SU-DHL-6 (cell line): ENCODE results near the gene DPYSL4.

Experiments used
- H2AFZ ChIP-seq: fragments of 200-600 bp; sonication (generic); 2 replicates; pipeline ENCODE4 v1.6.1; 2014; ENCODE audit warnings: low read depth, mild to moderate bottlenecking, moderate library complexity, mixed read lengths, antibody characterized with exemption, low read length; ENCODE audit not compliant: severe bottlenecking
- H3F3A ChIP-seq: fragments of 200-600 bp; shearing (Covaris generic); 2 replicates; pipeline ENCODE4 v1.6.0; 2016; ENCODE audit warnings: antibody characterized with exemption, mild to moderate bottlenecking; ENCODE audit not compliant: insufficient read depth
- H3K27ac ChIP-seq: fragments of 200-600 bp; sonication (generic); 2 replicates; pipeline ENCODE4 v1.5.1; 2016; ENCODE audit warnings: low read depth, mild to moderate bottlenecking, low read length, moderate library complexity, mixed read lengths
- H3K27me3 ChIP-seq: fragments of 200-600 bp; sonication (generic), shearing (Covaris generic); 2 replicates; pipeline ENCODE4 v1.6.0; 2014; ENCODE audit warnings: mild to moderate bottlenecking, low read length
- H3K36me3 ChIP-seq: fragments of 200-600 bp; sonication (generic); 2 replicates; pipeline ENCODE4 v1.6.1; 2014; ENCODE audit warnings: mild to moderate bottlenecking, low read length, mixed read lengths
- H3K4me2 ChIP-seq: fragments of 300-600, 200-600 bp; shearing (Covaris generic), sonication (generic); 2 replicates; pipeline ENCODE4 v1.6.0; 2014; ENCODE audit warnings: low read length, low read depth, mild to moderate bottlenecking; ENCODE audit not compliant: poor library complexity, severe bottlenecking
- H3K4me3 ChIP-seq: fragments of 200-600 bp; sonication (generic); 2 replicates; pipeline ENCODE4 v1.5.1; 2014; ENCODE audit warnings: antibody characterized with exemption, low read length, mild to moderate bottlenecking, mixed read lengths; ENCODE audit not compliant: insufficient read depth, poor library complexity, severe bottlenecking
- H3K79me2 ChIP-seq: fragments of 200-600 bp; sonication (generic); 2 replicates; pipeline ENCODE4 v1.6.1; 2014; ENCODE audit warnings: mild to moderate bottlenecking, low read length, moderate library complexity; ENCODE audit not compliant: insufficient read depth
- H3K9ac ChIP-seq: fragments of 200-600 bp; sonication (generic); 2 replicates; pipeline ENCODE4 v1.7.0; 2014; ENCODE audit warnings: mild to moderate bottlenecking, low read length
- H3K9me2 ChIP-seq: fragments of 200-600 bp; sonication (generic); replicated peaks from 2 replicates; pipeline ENCODE4 v1.6.1; 2014; ENCODE audit warnings: low read length; ENCODE audit not compliant: insufficient read depth
- H3K9me3 ChIP-seq: fragments of 200-600 bp; sonication (generic); 2 replicates; pipeline ENCODE4 v1.6.1; 2014; ENCODE audit warnings: low read length, mixed read lengths; ENCODE audit not compliant: insufficient read depth
- H4K20me1 ChIP-seq: fragments of 200-600 bp; sonication (generic); 2 replicates; pipeline ENCODE4 v1.6.1; 2014; ENCODE audit warnings: low read depth, mild to moderate bottlenecking, antibody characterized with exemption, low read length, moderate library complexity, mixed read lengths
- CTCF ChIP-seq: fragments of 200-600 bp; sonication (generic); IDR thresholded peaks from one replicate; pipeline ENCODE4 v1.5.1; 2017; ENCODE audit warnings: antibody characterized with exemption, mild to moderate bottlenecking, low read length, moderate library complexity; ENCODE audit not compliant: insufficient read depth, poor library complexity, severe bottlenecking
- EZH2phosphoT487 ChIP-seq: fragments of 200-600 bp; sonication (generic), shearing (Covaris generic); conservative IDR thresholded peaks from 2 replicates; pipeline ENCODE4 v1.6.1; 2018; ENCODE audit warnings: mild to moderate bottlenecking, antibody characterized with exemption, low read length, moderate library complexity, mixed read lengths

The DPYSL4 gene

DNA sequence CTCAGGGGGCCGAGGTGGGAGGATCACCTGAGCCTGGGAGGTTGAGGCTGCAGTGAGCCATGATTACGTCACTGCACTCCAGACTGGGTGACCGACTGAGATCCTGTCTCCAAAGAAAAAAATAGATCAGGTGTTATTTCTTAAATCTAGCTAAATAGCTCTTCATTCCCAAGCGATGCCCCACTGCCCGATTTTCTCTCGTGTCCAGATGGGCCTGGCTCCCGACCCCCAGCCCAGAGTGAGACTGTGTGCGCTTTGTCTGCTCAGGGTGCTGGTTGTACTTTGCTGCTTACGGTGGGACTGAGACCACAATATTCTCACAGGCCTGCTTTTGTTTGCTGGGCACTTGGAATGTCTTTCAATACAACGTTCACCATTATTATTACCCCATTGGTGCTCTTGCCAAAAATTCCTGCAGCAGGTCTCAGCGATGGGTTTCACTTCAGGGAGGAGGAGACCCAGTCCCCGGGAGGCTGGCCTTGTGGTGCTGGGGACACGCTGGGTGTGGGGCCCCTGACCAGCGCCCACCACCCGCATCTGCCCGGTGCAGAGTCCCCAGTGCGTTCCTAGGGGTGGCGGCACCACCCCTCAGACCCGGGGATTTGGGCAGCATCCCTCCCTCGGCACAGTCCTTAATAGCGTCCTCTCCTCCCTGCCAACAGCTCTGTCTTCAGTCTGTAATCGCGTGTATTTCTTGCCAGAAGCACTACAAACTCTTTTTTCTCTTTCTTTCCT is 20.4 kb upstream of the DPYSL4 start:
- no peak overlapping the region for H3K4me2 ChIP-seq
- no peak overlapping the region for H3K9ac ChIP-seq
- no peaks in the 10 kb centered on the region for H4K20me1 ChIP-seq
- H3F3A ChIP-seq: no peaks in the 10 kb centered on the region
- no peaks in the 10 kb centered on the region for H3K9me3 ChIP-seq
- no peak for TF ChIP-seq CTCF
- TF ChIP-seq EZH2phosphoT487: no peak
- H2AFZ ChIP-seq: no peak overlapping the region
- no peaks in the 10 kb centered on the region for H3K79me2 ChIP-seq
- H3K4me3 ChIP-seq: no peak overlapping the region
- no peaks in the 10 kb centered on the region for H3K9me2 ChIP-seq
- H3K27me3 ChIP-seq: no peaks in the 10 kb centered on the region
- no peaks in the 10 kb centered on the region for H3K36me3 ChIP-seq
- no peak overlapping the region for H3K27ac ChIP-seq

GRCh38 chr10:132167041-132167674 is 19.6 kb upstream of the DPYSL4 start:
- Histone ChIP-seq H3K9me2 (no peaks in the 10 kb centered on the region), H3K4me2 (no peak overlapping the region), H3K9me3 (no peaks in the 10 kb centered on the region), H4K20me1 (no peaks in the 10 kb centered on the region), H3K36me3 (no peaks in the 10 kb centered on the region), H3K27ac (no peak overlapping the region), H2AFZ (no peak overlapping the region), H3K9ac (no peak overlapping the region), H3K79me2 (no peaks in the 10 kb centered on the region), H3K4me3 (no peak overlapping the region), H3K27me3 (no peaks in the 10 kb centered on the region), H3F3A (no peaks in the 10 kb centered on the region)
- TF ChIP-seq EZH2phosphoT487: no peak
- TF ChIP-seq CTCF: no peak

DNA sequence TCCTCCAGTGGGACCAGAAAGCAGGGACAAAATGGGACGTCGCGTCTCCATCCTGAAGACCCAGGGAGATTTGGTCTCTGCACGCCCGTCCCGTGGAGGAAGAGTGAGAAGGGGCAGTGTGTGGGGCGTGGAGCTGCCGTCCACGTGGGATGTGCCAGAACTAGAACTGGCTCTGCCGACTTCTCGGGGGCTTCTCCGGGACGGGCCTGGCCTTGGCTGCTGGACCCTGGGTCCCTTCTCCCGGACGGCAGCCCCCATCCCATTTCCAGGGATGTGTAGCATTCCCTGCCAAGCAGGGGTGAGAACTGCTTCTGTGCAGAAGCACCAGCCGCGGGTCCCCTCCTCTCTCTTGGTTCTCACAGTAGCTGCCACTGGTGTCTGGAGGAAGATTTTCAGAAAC is 18.8 kb upstream of the DPYSL4 start:
- Histone ChIP-seq H3K9me3 (no peaks in the 10 kb centered on the region), H2AFZ (no peak overlapping the region), H4K20me1 (no peaks in the 10 kb centered on the region), H3K9me2 (no peaks in the 10 kb centered on the region), H3K4me2 (no peak overlapping the region), H3K36me3 (no peaks in the 10 kb centered on the region), H3K79me2 (no peaks in the 10 kb centered on the region), H3K27me3 (no peaks in the 10 kb centered on the region), H3K4me3 (no peak overlapping the region), H3F3A (no peaks in the 10 kb centered on the region), H3K27ac (no peak overlapping the region), H3K9ac (no peak overlapping the region)
- TF ChIP-seq EZH2phosphoT487: no peak
- TF ChIP-seq CTCF: no peak
